ENCODE results near the gene EPHA7.

Gene EPHA7

DNA sequence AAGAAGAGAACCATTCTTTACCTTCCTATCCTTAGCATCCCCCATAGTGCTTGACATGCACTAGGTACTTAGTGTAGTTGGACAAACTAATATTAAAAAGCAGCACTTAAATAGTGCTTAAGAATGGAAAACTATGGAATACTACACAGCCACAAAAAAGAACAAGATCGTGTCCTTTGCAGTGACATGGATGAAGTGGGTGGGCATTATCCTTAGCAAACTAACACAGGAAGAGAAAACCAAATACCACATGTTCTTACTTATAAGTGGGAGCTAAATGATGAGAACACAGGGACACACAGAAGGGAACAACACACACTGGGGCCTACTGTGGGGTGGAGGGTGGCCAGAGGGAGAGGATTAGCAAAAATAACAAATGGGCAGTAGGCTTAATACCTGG is 66.8 kb downstream of the EPHA7 start:
- Histone ChIP-seq H2BK12ac (ENCODE audit: low read length) (no peak overlapping the region), H4K12ac (ENCODE audit: low read depth, low read length) (no peak overlapping the region), H3K9me3 (ENCODE audit: insufficient read depth, low read depth, low read length) (no peaks in the 10 kb centered on the region), H3K4me2 (ENCODE audit: low read length) (no peak overlapping the region), H2AFZ (ENCODE audit: insufficient read depth, low read length, poor library complexity) (no peak overlapping the region), H3K18ac (ENCODE audit: low read length) (no peak overlapping the region), H3K4ac (ENCODE audit: low read depth, low read length) (no peak overlapping the region), H3K23ac (ENCODE audit: low read length) (no peak overlapping the region), H4K91ac (ENCODE audit: low read depth, low read length) (no peak overlapping the region), H2BK120ac (ENCODE audit: insufficient read depth, low read length, poor library complexity) (no peak overlapping the region), H3K9ac (ENCODE audit: low read length) (no peak overlapping the region), H3K79me2 (ENCODE audit: control insufficient read depth, insufficient read depth, low read length, poor library complexity) (no peaks in the 10 kb centered on the region), H3K14ac (ENCODE audit: low read length) (no peak overlapping the region), H3K4me3 (ENCODE audit: low read depth, low read length) (no peak overlapping the region), H3K79me1 (ENCODE audit: low read length) (no peaks in the 10 kb centered on the region), H2AK5ac (ENCODE audit: low read length) (no peak overlapping the region), H3K27me3 (ENCODE audit: insufficient read depth, low read length) (no peaks in the 10 kb centered on the region), H3K36me3 (ENCODE audit: control insufficient read depth in 1 of 2, insufficient read depth in 2 of 2, low read length in 2 of 2) (no peaks in the 10 kb centered on the region), H3K4me1 (ENCODE audit: control insufficient read depth in 1 of 2, insufficient read depth in 2 of 2, low read length in 2 of 2) (no peaks in the 10 kb centered on the region), H3K27ac (ENCODE audit: low read depth, low read length) (no peak overlapping the region), H4K8ac (ENCODE audit: low read depth, low read length) (no peak overlapping the region), H2BK5ac (ENCODE audit: low read depth, low read length, poor library complexity) (no peak overlapping the region)
- no peak for DNase-seq
- no CpG with 5 or more reads among the region's 1 CpG for WGBS (ENCODE audit: extremely low coverage, insufficient coverage, insufficient read length)

DNA sequence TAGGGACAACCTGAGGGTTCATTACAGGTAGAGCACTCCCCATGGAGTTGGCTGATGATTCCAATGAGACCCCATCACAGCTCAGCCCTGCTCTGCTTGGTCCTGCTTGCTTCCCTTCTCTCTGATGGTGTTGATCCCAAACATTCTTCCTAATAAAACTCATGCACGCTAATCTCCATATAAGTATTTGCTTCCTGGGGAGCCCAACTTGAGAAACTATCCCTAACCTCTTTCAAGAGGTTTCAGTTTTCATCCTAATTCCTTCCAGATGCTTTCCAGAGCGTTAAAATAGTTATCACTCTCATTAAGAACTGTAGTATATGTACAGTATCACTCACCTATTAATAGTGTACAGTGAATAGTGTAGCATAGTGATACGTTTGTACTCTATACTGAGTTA is 68.1 kb downstream of the EPHA7 start:
- no peak overlapping the region for H3K4ac ChIP-seq (ENCODE audit: low read depth, low read length)
- no peak overlapping the region for H2BK120ac ChIP-seq (ENCODE audit: insufficient read depth, low read length, poor library complexity)
- no peak for DNase-seq
- no peak overlapping the region for H4K12ac ChIP-seq (ENCODE audit: low read depth, low read length)
- H3K18ac ChIP-seq (ENCODE audit: low read length) = no peak overlapping the region
- no peaks in the 10 kb centered on the region for H3K79me2 ChIP-seq (ENCODE audit: control insufficient read depth, insufficient read depth, low read length, poor library complexity)
- no peak overlapping the region for H3K4me3 ChIP-seq (ENCODE audit: low read depth, low read length)
- no peak overlapping the region for H4K8ac ChIP-seq (ENCODE audit: low read depth, low read length)
- H3K36me3 ChIP-seq (ENCODE audit: control insufficient read depth in 1 of 2, insufficient read depth in 2 of 2, low read length in 2 of 2) = no peaks in the 10 kb centered on the region
- H3K4me1 ChIP-seq (ENCODE audit: control insufficient read depth in 1 of 2, insufficient read depth in 2 of 2, low read length in 2 of 2) = no peaks in the 10 kb centered on the region
- no peaks in the 10 kb centered on the region for H3K79me1 ChIP-seq (ENCODE audit: low read length)
- no peak overlapping the region for H3K27ac ChIP-seq (ENCODE audit: low read depth, low read length)
- H2BK5ac ChIP-seq (ENCODE audit: low read depth, low read length, poor library complexity) = no peak overlapping the region
- no peak overlapping the region for H2BK12ac ChIP-seq (ENCODE audit: low read length)
- no peak overlapping the region for H3K14ac ChIP-seq (ENCODE audit: low read length)
- H3K23ac ChIP-seq (ENCODE audit: low read length) = no peak overlapping the region
- no peaks in the 10 kb centered on the region for H3K27me3 ChIP-seq (ENCODE audit: insufficient read depth, low read length)
- no CpG with 5 or more reads among the region's 3 CpGs for WGBS (ENCODE audit: extremely low coverage, insufficient coverage, insufficient read length)
- no peak overlapping the region for H2AK5ac ChIP-seq (ENCODE audit: low read length)
- H3K9ac ChIP-seq (ENCODE audit: low read length) = no peak overlapping the region
- H3K4me2 ChIP-seq (ENCODE audit: low read length) = no peak overlapping the region
- H2AFZ ChIP-seq (ENCODE audit: insufficient read depth, low read length, poor library complexity) = no peak overlapping the region
- H3K9me3 ChIP-seq (ENCODE audit: insufficient read depth, low read depth, low read length) = no peaks in the 10 kb centered on the region
- no peak overlapping the region for H4K91ac ChIP-seq (ENCODE audit: low read depth, low read length)

DNA sequence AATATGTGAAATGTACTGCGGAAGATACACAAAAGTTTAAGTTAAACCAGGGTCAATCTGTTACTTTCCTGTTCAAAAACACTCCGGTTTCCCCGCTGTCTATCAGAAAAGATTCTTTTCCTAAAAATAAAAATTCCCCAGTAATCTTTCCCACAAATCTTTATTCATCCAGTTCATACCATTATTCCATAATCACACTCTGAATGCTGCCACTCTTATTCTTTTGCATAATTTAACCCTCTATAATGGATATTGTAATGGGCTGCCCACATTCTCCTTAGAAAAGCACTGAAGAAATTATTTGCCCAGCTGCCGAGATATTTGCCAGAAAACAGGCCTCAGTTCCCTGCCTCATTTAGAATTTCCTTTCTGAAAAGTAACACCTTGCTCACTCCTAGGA is 68.6 kb downstream of the EPHA7 start:
- Histone ChIP-seq H4K8ac (ENCODE audit: low read depth, low read length) (no peak overlapping the region), H3K9me3 (ENCODE audit: insufficient read depth, low read depth, low read length) (no peaks in the 10 kb centered on the region), H3K4me2 (ENCODE audit: low read length) (no peak overlapping the region), H3K23ac (ENCODE audit: low read length) (no peak overlapping the region), H2BK5ac (ENCODE audit: low read depth, low read length, poor library complexity) (no peak overlapping the region), H4K12ac (ENCODE audit: low read depth, low read length) (no peak overlapping the region), H3K27ac (ENCODE audit: low read depth, low read length) (no peak overlapping the region), H3K27me3 (ENCODE audit: insufficient read depth, low read length) (no peaks in the 10 kb centered on the region), H2AK5ac (ENCODE audit: low read length) (no peak overlapping the region), H3K4me3 (ENCODE audit: low read depth, low read length) (no peak overlapping the region), H2AFZ (ENCODE audit: insufficient read depth, low read length, poor library complexity) (no peak overlapping the region), H3K14ac (ENCODE audit: low read length) (no peak overlapping the region), H3K79me1 (ENCODE audit: low read length) (no peaks in the 10 kb centered on the region), H3K4me1 (ENCODE audit: control insufficient read depth in 1 of 2, insufficient read depth in 2 of 2, low read length in 2 of 2) (no peaks in the 10 kb centered on the region), H4K91ac (ENCODE audit: low read depth, low read length) (no peak overlapping the region), H2BK120ac (ENCODE audit: insufficient read depth, low read length, poor library complexity) (no peak overlapping the region), H2BK12ac (ENCODE audit: low read length) (no peak overlapping the region), H3K18ac (ENCODE audit: low read length) (no peak overlapping the region), H3K9ac (ENCODE audit: low read length) (no peak overlapping the region), H3K4ac (ENCODE audit: low read depth, low read length) (no peak overlapping the region), H3K79me2 (ENCODE audit: control insufficient read depth, insufficient read depth, low read length, poor library complexity) (no peaks in the 10 kb centered on the region), H3K36me3 (ENCODE audit: control insufficient read depth in 1 of 2, insufficient read depth in 2 of 2, low read length in 2 of 2) (no peaks in the 10 kb centered on the region)
- no peak for DNase-seq
- WGBS (ENCODE audit: extremely low coverage, insufficient coverage, insufficient read length) = no CpG with 5 or more reads among the region's 4 CpGs

GRCh38 chr6:93344333-93344835 is 75.0 kb downstream of the EPHA7 start:
- Histone ChIP-seq H3K36me3 (ENCODE audit: control insufficient read depth in 1 of 2, insufficient read depth in 2 of 2, low read length in 2 of 2) (no peaks in the 10 kb centered on the region), H3K79me2 (ENCODE audit: control insufficient read depth, insufficient read depth, low read length, poor library complexity) (no peaks in the 10 kb centered on the region), H3K18ac (ENCODE audit: low read length) (no peak overlapping the region), H4K8ac (ENCODE audit: low read depth, low read length) (no peak overlapping the region), H3K4me3 (ENCODE audit: low read depth, low read length) (no peak overlapping the region), H3K27me3 (ENCODE audit: insufficient read depth, low read length) (no peaks in the 10 kb centered on the region), H3K4me1 (ENCODE audit: control insufficient read depth in 1 of 2, insufficient read depth in 2 of 2, low read length in 2 of 2) (no peaks in the 10 kb centered on the region), H2BK12ac (ENCODE audit: low read length) (no peak overlapping the region), H3K4ac (ENCODE audit: low read depth, low read length) (no peak overlapping the region), H4K12ac (ENCODE audit: low read depth, low read length) (no peak overlapping the region), H3K27ac (ENCODE audit: low read depth, low read length) (no peak overlapping the region), H2AK5ac (ENCODE audit: low read length) (no peak overlapping the region), H3K9me3 (ENCODE audit: insufficient read depth, low read depth, low read length) (no peaks in the 10 kb centered on the region), H4K91ac (ENCODE audit: low read depth, low read length) (no peak overlapping the region), H3K79me1 (ENCODE audit: low read length) (no peaks in the 10 kb centered on the region), H2BK120ac (ENCODE audit: insufficient read depth, low read length, poor library complexity) (no peak overlapping the region), H2BK5ac (ENCODE audit: low read depth, low read length, poor library complexity) (no peak overlapping the region), H3K14ac (ENCODE audit: low read length) (no peak overlapping the region), H3K9ac (ENCODE audit: low read length) (no peak overlapping the region), H2AFZ (ENCODE audit: insufficient read depth, low read length, poor library complexity) (no peak overlapping the region), H3K23ac (ENCODE audit: low read length) (no peak overlapping the region), H3K4me2 (ENCODE audit: low read length) (no peak overlapping the region)
- WGBS (ENCODE audit: extremely low coverage, insufficient coverage, insufficient read length) = no CpG with 5 or more reads among the region's 1 CpG
- no peak for DNase-seq

Measured in trophoblast cell (in vitro differentiated cells and primary cell).